ENCODE measurements around the gene SH3RF3. TPM values are rescaled to one million over a fixed set of nuclear protein-coding genes. Genes with fewer than 3 reads are reported as not detected.

The SH3RF3 gene
- total RNA-seq, 1 experiment from 2014 or later, result 1.0 TPM

GRCh38 chr2:109342930-109343329 lies 213.9 kb downstream of the SH3RF3 start (continued):
- TF ChIP-seq ZNF281 (CRISPR knock-in tag; IDR thresholded peaks at IDR 0.05), result no peak

GRCh38 chr2:109343460-109343859 lies 214.5 kb downstream of the SH3RF3 start:
- ChIA-PET POLR2A (no interaction called here), CTCF (no interaction called here)
- H3K36me3 Mint-ChIP-seq, result no peaks in the 10 kb centered on the region; the same call in 1 of the 2 replicates
- H3K4me1 Mint-ChIP-seq, result 0 out of 2 replicates have a peak, but pooled peaks cover 2% of the 10 kb centered on the region
- ATAC-seq (no peak), DNase-seq (ENCODE audit: low spot score) (no peak)
- TF ChIP-seq ATF2 (CRISPR knock-in tag; IDR thresholded peaks at IDR 0.05; ENCODE audit: borderline replicate concordance, low read depth), result no peak
- no peak for TF ChIP-seq TCF7 (CRISPR knock-in tag; IDR thresholded peaks at IDR 0.05; ENCODE audit: low read depth)
- no peak for TF ChIP-seq ZSCAN18 (CRISPR knock-in tag; IDR thresholded peaks at IDR 0.05)
- no peak for TF ChIP-seq ZNF121 (CRISPR knock-in tag; IDR thresholded peaks at IDR 0.05)
- TF ChIP-seq CREM (CRISPR knock-in tag; IDR thresholded peaks at IDR 0.05), result no peak
- TF ChIP-seq JAZF1 (CRISPR knock-in tag; IDR thresholded peaks at IDR 0.05), result no peak
- TF ChIP-seq ATF1 (CRISPR knock-in tag; IDR thresholded peaks at IDR 0.05), result no peak
- no peak for TF ChIP-seq HMGXB4 (CRISPR knock-in tag; IDR thresholded peaks at IDR 0.05)
- TF ChIP-seq USF1 (CRISPR knock-in tag; IDR thresholded peaks at IDR 0.05), result no peak
- no peak for TF ChIP-seq ZNF232 (CRISPR knock-in tag; IDR thresholded peaks at IDR 0.05)
- TF ChIP-seq ELF4 (CRISPR knock-in tag; IDR thresholded peaks at IDR 0.05; ENCODE audit: low read depth), result no peak
- TF ChIP-seq KAT7 (CRISPR knock-in tag; IDR thresholded peaks at IDR 0.05; ENCODE audit: borderline replicate concordance), result no peak
- no peak for TF ChIP-seq MAX (CRISPR knock-in tag; IDR thresholded peaks at IDR 0.05)
- TF ChIP-seq TEAD4 (CRISPR knock-in tag; IDR thresholded peaks at IDR 0.05), result no peak
- TF ChIP-seq PRDM15 (CRISPR knock-in tag; IDR thresholded peaks at IDR 0.05), result no peak
- TF ChIP-seq ERG (CRISPR knock-in tag; IDR thresholded peaks at IDR 0.05), result no peak
- no peak for TF ChIP-seq NFYB (CRISPR knock-in tag; conservative IDR thresholded peaks at IDR 0.05; ENCODE audit: low read depth)
- no peak for TF ChIP-seq CTCF (IDR thresholded peaks at IDR 0.05)
- no peak overlapping the region for H3K4me3 Mint-ChIP-seq
- no peak overlapping the region for H3K27ac Mint-ChIP-seq
- no peaks in the 10 kb centered on the region for H3K27me3 Mint-ChIP-seq (ENCODE audit: low read depth)
- H3K9me3 Mint-ChIP-seq, result peaks cover 21% of the 10 kb centered on the region

Measured in WTC11 (cell line).